Activated B cell treated with CpG ODN at 0.5 μM for 24 hours (primary cell): ENCODE results near the gene HLA-DOB. TPM values are rescaled to one million over a fixed set of nuclear protein-coding genes. Genes with fewer than 3 reads are reported as not detected.

Experiments used
- ATAC-seq: fragments of 200-7000 bp; cut with Tn5 transposase; one replicate; pipeline ENCODE4 v1.10.0; 2021; ENCODE audit warnings: low read depth, mild to moderate bottlenecking, moderate library complexity
- CTCF ChIA-PET: fragments of 350-600 bp; sonication (Branson Sonifier 250); formaldehyde crosslinking; loops from one replicate; lab custom pipeline; 2021; ENCODE audit warnings: antibody characterized with exemption; lab: Charles Lee
- POLR2A ChIA-PET: fragments of 350-600 bp; sonication (Branson Sonifier 250); formaldehyde crosslinking; loops from one replicate; lab custom pipeline; 2021; ENCODE audit warnings: antibody characterized with exemption; lab: Charles Lee
- DNase-seq: peaks from one replicate; pipeline ENCODE4 v3.0.0; 2022
- H3K27ac Mint-ChIP-seq: one replicate; pipeline ENCODE4 v1.8.0; 2020; ENCODE audit warnings: mixed read lengths
- H3K27me3 Mint-ChIP-seq: one replicate; pipeline ENCODE4 v1.8.0; 2021; ENCODE audit warnings: mixed read lengths
- H3K36me3 Mint-ChIP-seq: one replicate; pipeline ENCODE4 v1.8.0; 2021; ENCODE audit warnings: low read depth, mixed read lengths
- H3K4me1 Mint-ChIP-seq: one replicate; pipeline ENCODE4 v1.8.0; 2021; ENCODE audit warnings: mixed read lengths
- H3K4me3 Mint-ChIP-seq: one replicate; pipeline ENCODE4 v1.8.0; 2020; ENCODE audit warnings: mild to moderate bottlenecking, mixed read lengths
- H3K9me3 Mint-ChIP-seq: one replicate; pipeline ENCODE4 v1.8.0; 2020; ENCODE audit warnings: mixed read lengths
- intact Hi-C: fragments of 100-400 bp; cut with micrococcal nuclease; formaldehyde crosslinking; loops from one replicate; pipeline ENCODE4 v1.15.1; 2024
- total RNA-seq: library from RNA; stranded (reverse); gene quantifications from 2 replicates; pipeline ENCODE4 v1.2.3, GENCODE V29; 2022
- TF ChIP-seq, protein P1 (sequence below): fragments of 200-600 bp; IDR thresholded peaks from one replicate; pipeline ENCODE4 v1.8.0; 2022; ENCODE audit warnings: antibody characterized with exemption, mild to moderate bottlenecking

The HLA-DOB gene
- total RNA-seq, 1 donor from 2014 or later = 101 TPM

DNA sequence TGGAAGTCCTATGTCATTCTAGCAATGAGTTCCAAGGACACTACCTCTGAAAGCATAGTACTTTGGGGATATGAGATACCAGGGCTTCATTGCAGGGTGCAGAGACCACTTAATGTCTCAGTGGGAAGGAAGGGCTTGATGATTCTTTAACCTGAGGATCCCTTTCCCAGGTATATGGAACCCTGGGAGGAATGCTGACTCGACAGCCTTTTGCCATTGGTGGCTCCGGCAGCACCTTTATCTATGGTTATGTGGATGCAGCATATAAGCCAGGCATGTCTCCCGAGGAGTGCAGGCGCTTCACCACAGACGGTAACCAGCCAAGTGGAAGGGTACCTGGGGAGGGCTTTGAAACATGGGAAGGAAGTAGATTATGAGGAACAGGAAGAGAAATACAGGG is 41.4 kb upstream of the HLA-DOB start:
- no peak overlapping the region for H3K4me3 Mint-ChIP-seq
- ATAC-seq (no peak), DNase-seq (no peak)
- peaks cover 62% of the 10 kb centered on the region for H3K4me1 Mint-ChIP-seq
- no peaks in the 10 kb centered on the region for H3K27me3 Mint-ChIP-seq
- intact Hi-C loops = no loop called here
- TF ChIP-seq, protein P1, sequence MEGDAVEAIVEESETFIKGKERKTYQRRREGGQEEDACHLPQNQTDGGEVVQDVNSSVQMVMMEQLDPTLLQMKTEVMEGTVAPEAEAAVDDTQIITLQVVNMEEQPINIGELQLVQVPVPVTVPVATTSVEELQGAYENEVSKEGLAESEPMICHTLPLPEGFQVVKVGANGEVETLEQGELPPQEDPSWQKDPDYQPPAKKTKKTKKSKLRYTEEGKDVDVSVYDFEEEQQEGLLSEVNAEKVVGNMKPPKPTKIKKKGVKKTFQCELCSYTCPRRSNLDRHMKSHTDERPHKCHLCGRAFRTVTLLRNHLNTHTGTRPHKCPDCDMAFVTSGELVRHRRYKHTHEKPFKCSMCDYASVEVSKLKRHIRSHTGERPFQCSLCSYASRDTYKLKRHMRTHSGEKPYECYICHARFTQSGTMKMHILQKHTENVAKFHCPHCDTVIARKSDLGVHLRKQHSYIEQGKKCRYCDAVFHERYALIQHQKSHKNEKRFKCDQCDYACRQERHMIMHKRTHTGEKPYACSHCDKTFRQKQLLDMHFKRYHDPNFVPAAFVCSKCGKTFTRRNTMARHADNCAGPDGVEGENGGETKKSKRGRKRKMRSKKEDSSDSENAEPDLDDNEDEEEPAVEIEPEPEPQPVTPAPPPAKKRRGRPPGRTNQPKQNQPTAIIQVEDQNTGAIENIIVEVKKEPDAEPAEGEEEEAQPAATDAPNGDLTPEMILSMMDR = no peak
- no peaks in the 10 kb centered on the region for H3K9me3 Mint-ChIP-seq
- peak overlapping the region; percentile 75 for H3K27ac Mint-ChIP-seq
- POLR2A ChIA-PET = interaction anchor here (1.1 to 12.3 kb wide), 3 partner anchors 10 to 22 kb away, joined by 3 to 904 read pairs (median 13); partner anchors contain the start of genes PSMB8 and TAP2
- H3K36me3 Mint-ChIP-seq = peaks cover 81% of the 10 kb centered on the region
- CTCF ChIA-PET = interaction anchor here (2.1 to 5.6 kb wide), 3 partner anchors 10 to 18 kb away, joined by 13 to 81 read pairs (median 23); partner anchors contain the start of gene TAP2

DNA sequence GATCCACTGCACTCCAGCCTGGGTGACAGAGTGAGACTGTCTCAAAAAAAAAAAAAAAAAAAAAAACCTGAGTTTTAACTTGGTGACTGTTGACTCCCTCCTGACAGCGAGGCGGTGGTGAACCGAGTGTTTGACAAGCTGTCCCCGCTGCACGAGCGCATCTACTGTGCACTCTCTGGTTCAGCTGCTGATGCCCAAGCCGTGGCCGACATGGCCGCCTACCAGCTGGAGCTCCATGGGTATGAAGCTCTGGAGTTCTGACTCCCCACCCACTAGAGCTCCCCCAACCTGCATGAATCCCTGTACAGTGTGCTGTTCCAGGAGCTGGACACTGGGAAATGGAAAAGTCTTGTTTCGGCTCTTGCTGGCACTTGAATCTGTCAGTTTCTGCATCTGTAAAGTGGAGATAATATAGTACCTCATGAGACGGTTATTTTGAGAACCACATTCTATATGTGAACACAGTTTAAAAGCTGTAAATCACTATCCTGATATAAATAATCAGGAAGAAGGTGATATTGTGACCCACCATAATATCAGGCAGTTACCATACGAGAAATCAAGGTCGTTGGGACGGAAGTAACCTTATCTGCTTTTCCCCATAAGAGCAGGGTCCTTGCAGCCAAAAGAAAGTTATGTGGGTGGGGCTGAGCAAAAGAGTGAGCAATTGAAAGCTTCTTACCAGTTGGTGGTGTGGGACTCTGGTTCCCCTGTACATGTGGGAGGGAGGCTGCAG is 40.5 kb upstream of the HLA-DOB start:
- ATAC-seq (no peak), DNase-seq (no peak)
- POLR2A ChIA-PET = interaction anchor here (0.7 to 12.3 kb wide), 6 partner anchors 11 to 438 kb away, joined by 3 to 904 read pairs (median 6); partner anchors contain the start of genes PSMB8 and TAP2
- Mint-ChIP-seq H3K4me3 (no peak overlapping the region), H3K9me3 (no peaks in the 10 kb centered on the region), H3K36me3 (peaks cover 87% of the 10 kb centered on the region), H3K4me1 (peaks cover 64% of the 10 kb centered on the region), H3K27ac (peak overlapping the region; percentile 14), H3K27me3 (no peaks in the 10 kb centered on the region)
- intact Hi-C loops = no loop called here
- TF ChIP-seq, protein P1 = no peak
- CTCF ChIA-PET = interaction anchor here (3.3 to 5.6 kb wide), 2 partner anchors 12 to 17 kb away, joined by 23 to 81 read pairs; partner anchors contain the start of gene TAP2

DNA sequence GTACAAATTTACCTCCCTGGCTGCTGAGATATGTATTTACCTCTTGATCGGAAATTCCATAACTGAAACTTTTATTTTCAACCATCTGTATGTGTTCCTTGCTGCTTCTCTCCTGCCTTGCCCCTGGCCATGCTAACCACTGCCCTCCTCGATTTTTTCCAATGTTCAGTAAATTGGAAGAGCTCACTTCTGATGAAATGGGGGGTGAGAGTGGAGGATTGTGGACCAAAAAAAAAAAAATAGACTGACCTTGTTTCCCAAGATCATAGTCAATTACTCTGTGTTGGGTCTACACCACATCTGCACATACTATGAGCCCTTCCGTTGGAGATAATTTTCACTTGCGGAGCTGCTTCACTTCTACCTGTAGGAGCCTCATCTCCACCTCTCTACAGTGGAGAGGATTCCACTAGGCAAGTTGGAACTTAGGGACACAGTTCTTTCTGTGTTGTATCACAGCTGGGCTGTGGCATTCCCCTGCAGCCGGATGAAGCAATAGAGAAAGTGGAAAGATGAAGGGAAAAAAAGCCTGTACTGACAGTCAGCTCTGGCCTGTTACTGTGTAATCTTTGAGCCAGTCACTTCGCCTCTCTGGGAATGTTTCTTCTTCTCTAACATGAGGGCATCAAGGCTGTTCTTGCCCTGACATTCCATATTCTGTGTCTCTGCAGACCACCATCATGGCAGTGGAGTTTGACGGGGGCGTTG is 38.8 kb upstream of the HLA-DOB start:
- TF ChIP-seq, protein P1 = no peak
- no peaks in the 10 kb centered on the region for H3K9me3 Mint-ChIP-seq
- intact Hi-C loops = no loop called here
- POLR2A ChIA-PET = interaction anchor here (0.6 to 12.3 kb wide), 11 partner anchors 9 to 446 kb away, joined by 4 to 904 read pairs (median 32); partner anchors contain the start of genes BRD2, HLA-DMA, HLA-DMB and HLA-DOB
- DNase-seq = no peak
- no peaks in the 10 kb centered on the region for H3K27me3 Mint-ChIP-seq
- CTCF ChIA-PET = interaction anchor here (1.0 to 5.6 kb wide), 5 partner anchors 13 to 129 kb away, joined by 3 to 218 read pairs (median 17); partner anchors contain the start of genes PSMB8 and TAP2
- H3K36me3 Mint-ChIP-seq = peaks cover 92% of the 10 kb centered on the region
- H3K4me3 Mint-ChIP-seq = peak overlapping the region; percentile 99
- peak overlapping the region; percentile 98 for H3K27ac Mint-ChIP-seq
- no peak for ATAC-seq
- peaks cover 74% of the 10 kb centered on the region for H3K4me1 Mint-ChIP-seq

DNA sequence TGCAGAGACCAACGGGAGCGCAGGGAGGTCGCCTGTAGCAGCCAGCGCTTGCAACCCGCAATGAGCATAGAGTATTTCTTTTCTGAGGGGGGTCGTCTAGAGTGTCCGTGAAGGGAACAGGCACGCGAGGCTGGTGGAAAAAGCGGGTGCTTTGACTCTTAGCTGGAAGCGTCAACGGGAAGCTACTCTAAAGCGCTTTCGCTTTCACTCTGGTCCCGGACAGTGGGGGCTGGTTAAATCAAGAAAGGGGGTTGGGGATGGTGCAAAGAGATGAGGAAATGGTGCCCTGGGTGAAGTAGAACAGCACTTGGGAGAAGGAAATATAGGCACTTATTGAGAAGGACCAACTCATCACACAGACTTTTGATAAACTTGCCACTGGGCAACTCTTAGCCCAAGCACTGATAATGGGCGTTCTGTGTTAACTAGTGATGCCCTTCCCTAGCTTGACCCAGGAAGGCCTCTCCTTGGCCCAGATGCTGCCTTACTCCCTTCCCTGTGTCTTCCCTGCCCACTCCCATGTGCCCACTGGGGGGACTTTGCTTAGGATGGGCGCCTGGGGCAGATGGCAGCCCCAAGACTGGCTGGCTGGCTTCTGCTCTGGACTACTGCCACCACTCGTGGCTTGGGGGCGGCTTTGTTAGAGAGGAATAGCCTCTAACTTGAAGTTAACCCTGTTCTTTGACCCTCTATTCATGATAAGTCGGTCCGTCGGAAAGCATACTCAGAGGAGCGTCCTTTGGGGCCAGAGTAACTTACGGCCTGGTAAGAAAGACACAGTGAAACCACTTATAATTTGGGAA is 37.8 kb upstream of the HLA-DOB start:
- H3K27me3 Mint-ChIP-seq = no peaks in the 10 kb centered on the region
- POLR2A ChIA-PET = interaction anchor here (0.6 to 12.3 kb wide), 24 partner anchors 10 to 662 kb away, joined by 3 to 904 read pairs (median 9); partner anchors contain the start of genes BRD2, GPSM3, HLA-DMA and HLA-DMB
- intact Hi-C loops = loop anchor here (1.0 kb wide), 3 partner anchors 13 to 38 kb away; partner anchors contain the start of gene TAP2
- H3K9me3 Mint-ChIP-seq = no peaks in the 10 kb centered on the region
- H3K36me3 Mint-ChIP-seq = peaks cover 94% of the 10 kb centered on the region
- peak overlapping the region; percentile 98 for H3K27ac Mint-ChIP-seq
- H3K4me3 Mint-ChIP-seq = peak overlapping the region; percentile 99
- CTCF ChIA-PET = interaction anchor here (0.7 to 5.6 kb wide), 13 partner anchors 13 to 662 kb away, joined by 3 to 218 read pairs (median 5); partner anchors contain the start of genes GPSM3, PSMB8 and TAP2
- peak; percentile 12 for ATAC-seq
- TF ChIP-seq, protein P1 = no peak
- H3K4me1 Mint-ChIP-seq = peaks cover 79% of the 10 kb centered on the region
- no peak for DNase-seq
